ENCODE results near the gene BCKDK. TPM values are rescaled to one million over a fixed set of nuclear protein-coding genes. Genes with fewer than 3 reads are reported as not detected.

BCKDK gene
- total RNA-seq, 1 experiment from 2014 or later: 60.4 TPM

DNA sequence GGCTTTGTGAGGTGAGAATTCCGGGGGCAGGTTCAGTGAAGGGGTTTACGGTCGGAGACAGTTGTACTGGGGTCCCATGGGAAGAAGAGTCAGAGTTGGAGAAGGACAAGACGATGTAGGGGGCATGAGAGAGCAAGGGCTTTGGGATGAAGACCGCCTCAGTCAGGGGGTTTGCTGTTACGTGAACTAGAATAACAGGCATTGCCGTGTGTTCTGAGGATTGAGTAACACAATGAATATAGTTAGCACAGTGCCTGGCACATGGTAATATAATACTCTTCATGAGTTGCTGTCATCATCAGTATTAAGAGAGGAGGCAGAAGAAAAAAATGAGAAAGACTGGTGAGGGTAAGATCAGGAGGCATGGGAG is 33.4 kb upstream of the BCKDK start:
- peaks cover 10% of the 10 kb centered on the region; the same call in 1 of the 2 replicates for H3K4me1 ChIP-seq (ENCODE audit: control insufficient read depth, insufficient read depth, low read length)
- no peak for DNase-seq (ENCODE audit: low read depth, low spot score)
- peaks cover 10% of the 10 kb centered on the region for H3K36me3 ChIP-seq (ENCODE audit: control insufficient read depth, insufficient read depth, low read length)
- ChIA-PET POLR2A (no interaction called here), CTCF (interaction anchor here (0.7 to 1.5 kb wide), 2 partner anchors 67 to 90 kb away, joined by 3 to 7 read pairs; no protein-coding TSS in a partner anchor)
- no peak for TF ChIP-seq POLR2AphosphoS5 (IDR thresholded peaks at IDR 0.05; ENCODE audit: low read depth, low read length)
- TF ChIP-seq TCF7L2 (IDR thresholded peaks at IDR 0.05; ENCODE audit: low read depth, low read length): no peak
- H3K4me3 ChIP-seq (ENCODE audit: low read depth in 2 of 2, low read length in 2 of 2): peak overlapping the region; percentile 99
- intact Hi-C loops (cut with micrococcal nuclease; ENCODE audit: unreplicated experiment): loop anchor here (1.0 kb wide), 1 partner anchor 22 kb away; no protein-coding TSS in a partner anchor
- in situ Hi-C loops (cut with HindIII; ENCODE audit: low pct_unique_long_range_greater_than_20kb, low sequenced_read_pairs): no loop called here
- H3K9me3 ChIP-seq (ENCODE audit: control insufficient read depth, insufficient read depth, low read depth, low read length): no peaks in the 10 kb centered on the region
- BruUV-seq (replicated peaks): no TSS peak
- H3K27ac ChIP-seq (ENCODE audit: low read length): peak overlapping the region; percentile 97
- ATAC-seq: no peak
- no peaks in the 10 kb centered on the region for H3K27me3 ChIP-seq (ENCODE audit: control insufficient read depth, insufficient read depth, low read length)

DNA sequence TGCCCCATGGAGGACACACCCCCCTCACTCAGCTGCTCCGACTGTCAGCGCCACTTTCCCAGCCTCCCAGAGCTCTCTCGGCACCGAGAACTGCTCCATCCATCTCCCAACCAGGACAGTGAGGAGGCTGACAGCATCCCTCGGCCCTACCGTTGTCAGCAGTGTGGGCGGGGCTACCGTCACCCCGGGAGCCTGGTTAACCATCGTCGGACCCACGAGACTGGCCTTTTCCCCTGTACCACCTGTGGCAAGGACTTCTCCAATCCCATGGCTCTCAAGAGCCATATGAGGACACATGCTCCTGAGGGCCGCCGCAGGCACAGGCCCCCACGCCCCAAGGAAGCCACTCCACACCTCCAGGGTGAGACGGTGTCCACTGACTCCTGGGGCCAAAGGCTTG is 31.9 kb upstream of the BCKDK start:
- intact Hi-C loops (cut with micrococcal nuclease; ENCODE audit: unreplicated experiment): no loop called here
- H3K36me3 ChIP-seq (ENCODE audit: control insufficient read depth, insufficient read depth, low read length): peaks cover 10% of the 10 kb centered on the region

More for the DNA sequence above, 31.9 kb upstream of the BCKDK start:
- TF ChIP-seq TCF7L2 (IDR thresholded peaks at IDR 0.05; ENCODE audit: low read depth, low read length) (no peak), POLR2AphosphoS5 (IDR thresholded peaks at IDR 0.05; ENCODE audit: low read depth, low read length) (no peak), SIN3A (IDR thresholded peaks at IDR 0.05; ENCODE audit: borderline replicate concordance, insufficient read depth, low read depth, low read length) (no peak)
- TF ChIP-seq, protein P1, sequence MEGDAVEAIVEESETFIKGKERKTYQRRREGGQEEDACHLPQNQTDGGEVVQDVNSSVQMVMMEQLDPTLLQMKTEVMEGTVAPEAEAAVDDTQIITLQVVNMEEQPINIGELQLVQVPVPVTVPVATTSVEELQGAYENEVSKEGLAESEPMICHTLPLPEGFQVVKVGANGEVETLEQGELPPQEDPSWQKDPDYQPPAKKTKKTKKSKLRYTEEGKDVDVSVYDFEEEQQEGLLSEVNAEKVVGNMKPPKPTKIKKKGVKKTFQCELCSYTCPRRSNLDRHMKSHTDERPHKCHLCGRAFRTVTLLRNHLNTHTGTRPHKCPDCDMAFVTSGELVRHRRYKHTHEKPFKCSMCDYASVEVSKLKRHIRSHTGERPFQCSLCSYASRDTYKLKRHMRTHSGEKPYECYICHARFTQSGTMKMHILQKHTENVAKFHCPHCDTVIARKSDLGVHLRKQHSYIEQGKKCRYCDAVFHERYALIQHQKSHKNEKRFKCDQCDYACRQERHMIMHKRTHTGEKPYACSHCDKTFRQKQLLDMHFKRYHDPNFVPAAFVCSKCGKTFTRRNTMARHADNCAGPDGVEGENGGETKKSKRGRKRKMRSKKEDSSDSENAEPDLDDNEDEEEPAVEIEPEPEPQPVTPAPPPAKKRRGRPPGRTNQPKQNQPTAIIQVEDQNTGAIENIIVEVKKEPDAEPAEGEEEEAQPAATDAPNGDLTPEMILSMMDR (IDR thresholded peaks at IDR 0.05): no peak
- TF ChIP-seq, protein P2, sequence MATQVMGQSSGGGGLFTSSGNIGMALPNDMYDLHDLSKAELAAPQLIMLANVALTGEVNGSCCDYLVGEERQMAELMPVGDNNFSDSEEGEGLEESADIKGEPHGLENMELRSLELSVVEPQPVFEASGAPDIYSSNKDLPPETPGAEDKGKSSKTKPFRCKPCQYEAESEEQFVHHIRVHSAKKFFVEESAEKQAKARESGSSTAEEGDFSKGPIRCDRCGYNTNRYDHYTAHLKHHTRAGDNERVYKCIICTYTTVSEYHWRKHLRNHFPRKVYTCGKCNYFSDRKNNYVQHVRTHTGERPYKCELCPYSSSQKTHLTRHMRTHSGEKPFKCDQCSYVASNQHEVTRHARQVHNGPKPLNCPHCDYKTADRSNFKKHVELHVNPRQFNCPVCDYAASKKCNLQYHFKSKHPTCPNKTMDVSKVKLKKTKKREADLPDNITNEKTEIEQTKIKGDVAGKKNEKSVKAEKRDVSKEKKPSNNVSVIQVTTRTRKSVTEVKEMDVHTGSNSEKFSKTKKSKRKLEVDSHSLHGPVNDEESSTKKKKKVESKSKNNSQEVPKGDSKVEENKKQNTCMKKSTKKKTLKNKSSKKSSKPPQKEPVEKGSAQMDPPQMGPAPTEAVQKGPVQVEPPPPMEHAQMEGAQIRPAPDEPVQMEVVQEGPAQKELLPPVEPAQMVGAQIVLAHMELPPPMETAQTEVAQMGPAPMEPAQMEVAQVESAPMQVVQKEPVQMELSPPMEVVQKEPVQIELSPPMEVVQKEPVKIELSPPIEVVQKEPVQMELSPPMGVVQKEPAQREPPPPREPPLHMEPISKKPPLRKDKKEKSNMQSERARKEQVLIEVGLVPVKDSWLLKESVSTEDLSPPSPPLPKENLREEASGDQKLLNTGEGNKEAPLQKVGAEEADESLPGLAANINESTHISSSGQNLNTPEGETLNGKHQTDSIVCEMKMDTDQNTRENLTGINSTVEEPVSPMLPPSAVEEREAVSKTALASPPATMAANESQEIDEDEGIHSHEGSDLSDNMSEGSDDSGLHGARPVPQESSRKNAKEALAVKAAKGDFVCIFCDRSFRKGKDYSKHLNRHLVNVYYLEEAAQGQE (IDR thresholded peaks at IDR 0.05; ENCODE audit: insufficient read depth in 1 of 2, low read depth in 2 of 2, low read length in 1 of 2): no peak
- ATAC-seq (no peak), DNase-seq (ENCODE audit: low read depth, low spot score) (no peak)
- no TSS peak for BruUV-seq (replicated peaks)
- ChIA-PET CTCF (no interaction called here), POLR2A (no interaction called here)
- Histone ChIP-seq H3K4me3 (ENCODE audit: low read depth in 2 of 2, low read length in 2 of 2) (no peak overlapping the region), H3K27me3 (ENCODE audit: control insufficient read depth, insufficient read depth, low read length) (no peaks in the 10 kb centered on the region), H3K4me1 (ENCODE audit: control insufficient read depth, insufficient read depth, low read length) (peaks cover 10% of the 10 kb centered on the region; the same call in 1 of the 2 replicates), H3K27ac (ENCODE audit: low read length) (no peak overlapping the region), H3K9me3 (ENCODE audit: control insufficient read depth, insufficient read depth, low read depth, low read length) (no peaks in the 10 kb centered on the region)
- in situ Hi-C loops (cut with HindIII; ENCODE audit: low pct_unique_long_range_greater_than_20kb, low sequenced_read_pairs): no loop called here
